ENCODE results near the gene ST6GALNAC6.

DNA sequence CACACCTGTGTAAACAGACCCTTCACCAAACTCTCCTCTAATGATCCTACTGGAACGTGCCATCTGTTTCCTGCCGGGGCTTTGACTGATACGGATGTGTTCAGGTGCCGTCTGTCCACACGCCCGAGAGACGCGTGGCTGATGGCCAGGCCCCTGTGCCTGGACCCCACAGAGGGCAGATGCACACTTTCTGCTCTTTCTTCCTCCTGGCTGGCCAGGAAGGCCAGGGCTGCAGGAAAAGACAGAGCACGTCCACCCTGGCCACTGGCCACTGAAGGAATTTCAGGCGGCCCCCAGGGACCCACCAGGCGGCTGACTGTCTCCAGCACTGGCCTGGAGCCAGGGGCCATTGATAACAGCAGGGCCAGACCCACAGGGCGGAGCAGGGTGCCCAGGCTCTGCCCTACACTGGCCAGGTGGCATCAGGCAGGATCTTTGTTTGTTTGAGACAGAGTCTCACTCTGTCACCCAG, 41.3 kb downstream of the ST6GALNAC6 start:
- TF ChIP-seq, protein P1, sequence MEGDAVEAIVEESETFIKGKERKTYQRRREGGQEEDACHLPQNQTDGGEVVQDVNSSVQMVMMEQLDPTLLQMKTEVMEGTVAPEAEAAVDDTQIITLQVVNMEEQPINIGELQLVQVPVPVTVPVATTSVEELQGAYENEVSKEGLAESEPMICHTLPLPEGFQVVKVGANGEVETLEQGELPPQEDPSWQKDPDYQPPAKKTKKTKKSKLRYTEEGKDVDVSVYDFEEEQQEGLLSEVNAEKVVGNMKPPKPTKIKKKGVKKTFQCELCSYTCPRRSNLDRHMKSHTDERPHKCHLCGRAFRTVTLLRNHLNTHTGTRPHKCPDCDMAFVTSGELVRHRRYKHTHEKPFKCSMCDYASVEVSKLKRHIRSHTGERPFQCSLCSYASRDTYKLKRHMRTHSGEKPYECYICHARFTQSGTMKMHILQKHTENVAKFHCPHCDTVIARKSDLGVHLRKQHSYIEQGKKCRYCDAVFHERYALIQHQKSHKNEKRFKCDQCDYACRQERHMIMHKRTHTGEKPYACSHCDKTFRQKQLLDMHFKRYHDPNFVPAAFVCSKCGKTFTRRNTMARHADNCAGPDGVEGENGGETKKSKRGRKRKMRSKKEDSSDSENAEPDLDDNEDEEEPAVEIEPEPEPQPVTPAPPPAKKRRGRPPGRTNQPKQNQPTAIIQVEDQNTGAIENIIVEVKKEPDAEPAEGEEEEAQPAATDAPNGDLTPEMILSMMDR (IDR thresholded peaks at IDR 0.05): no peak
- no peak for TF ChIP-seq POLR2A (IDR thresholded peaks at IDR 0.05)

Data from heart left ventricle (tissue), 13 donors.